ENCODE data around the gene WAC. TPM values are rescaled to one million over a fixed set of nuclear protein-coding genes. Genes with fewer than 3 reads are reported as not detected.

WAC gene
- total and polyA plus RNA-seq, 9 of the 15 experiments (the other 6 are each of a cell fraction or from before 2014, with no cell fraction given) = 24.8 to 123 (median 78.2) TPM

DNA sequence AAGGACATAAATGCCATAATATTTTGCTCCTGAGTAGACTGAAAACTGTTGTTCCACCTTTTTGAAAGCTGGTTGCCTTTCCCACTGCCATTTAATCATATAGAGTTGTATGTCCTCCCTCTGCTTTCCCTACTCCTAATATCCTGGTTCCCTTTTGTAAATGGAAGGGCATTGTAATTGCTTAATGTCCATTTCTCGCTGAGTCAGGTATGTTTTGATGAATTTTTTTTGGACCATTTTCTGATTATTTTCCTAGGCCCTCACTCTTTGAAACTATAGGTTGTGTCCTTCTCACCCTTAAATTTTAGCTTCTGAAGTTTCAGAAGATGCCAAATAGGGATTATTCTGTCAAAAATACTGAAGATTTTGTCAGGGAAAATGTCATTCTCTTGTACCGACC lies 45.5 kb downstream of the WAC start:
- ATAC-seq (no peak), FAIRE-seq (no peak), DNase-seq (ENCODE audit: extremely low read depth in 1 of 4, low spot score in 3 of 4) (no peak)
- Histone ChIP-seq H3K4me1 (replicated peaks in 1 of 2; ENCODE audit: control insufficient read depth in 2 of 2, insufficient read depth in 2 of 2, low read length in 2 of 2) (no peaks in the 10 kb centered on the region; a peak in 1 of 5 replicates), H3K27ac (ENCODE audit: extremely low read depth, low read depth, low read length) (no peak overlapping the region), H2AFZ (ENCODE audit: low read depth, low read length) (no peak overlapping the region), H4K20me1 (replicated peaks; ENCODE audit: control insufficient read depth, insufficient read depth, low read length) (peaks cover 26% of the 10 kb centered on the region), H3K27me3 (ENCODE audit: control insufficient read depth in 2 of 2, insufficient read depth in 2 of 2, low read length in 2 of 2) (no peaks in the 10 kb centered on the region), H3K4me2 (ENCODE audit: insufficient read depth, low read length) (no peak overlapping the region), H3K4me3 (no peak overlapping the region), H3K9me3 (replicated peaks; ENCODE audit: control insufficient read depth, insufficient read depth, low read depth, low read length) (no peaks in the 10 kb centered on the region), H3K9me1 (ENCODE audit: control insufficient read depth, insufficient read depth, low read length) (no peaks in the 10 kb centered on the region), H3K36me3 (ENCODE audit: control insufficient read depth, insufficient read depth, low read length) (peaks cover 86% of the 10 kb centered on the region), H3K9ac (ENCODE audit: insufficient read depth in 1 of 2, low read depth in 2 of 2, low read length in 2 of 2) (no peak overlapping the region), H3K79me2 (ENCODE audit: control insufficient read depth, insufficient read depth, low read length) (peaks cover 100% of the 10 kb centered on the region)
- ChIA-PET POLR2A (interaction anchor here (1.1 to 1.6 kb wide), 3 partner anchors 12 to 17 kb away, joined by 3 to 4 read pairs (median 3); no protein-coding TSS in a partner anchor), CTCF (ENCODE audit: low intra/inter-chr PET ratio) (no interaction called here)
- no TSS peak for BruUV-seq (replicated peaks)
- in situ Hi-C loops (cut with MboI) (no loop called here), intact Hi-C loops (cut with micrococcal nuclease) (no loop called here)
- WGBS (ENCODE audit: insufficient coverage, low coverage, missing lambda C conversion rate) = 88% methylated on average over 2 of the region's 2 CpGs
- TF ChIP-seq FOXM1 (IDR thresholded peaks at IDR 0.05; ENCODE audit: low read depth) (no peak), FOXM1 (CRISPR knock-in tag; IDR thresholded peaks at IDR 0.05; ENCODE audit: low read depth) (no peak), ZC3H8 (IDR thresholded peaks at IDR 0.05) (no peak), MAFG (tag; conservative IDR thresholded peaks at IDR 0.05) (peak; percentile 65), SMAD2 (IDR thresholded peaks at IDR 0.05; ENCODE audit: low read depth, low read length) (no peak), GTF2F1 (IDR thresholded peaks at IDR 0.05; ENCODE audit: low read depth, low read length) (no peak), MAFF (IDR thresholded peaks at IDR 0.05; ENCODE audit: low read length) (peak; percentile 34; the same call in 1 of the 2 replicates), ZNF282 (CRISPR knock-in tag; IDR thresholded peaks at IDR 0.05) (no peak), KAT2B (IDR thresholded peaks at IDR 0.05; ENCODE audit: low read depth, low read length) (no peak), ZNF316 (IDR thresholded peaks at IDR 0.05) (peak; percentile 90), FOXJ2 (tag; IDR thresholded peaks at IDR 0.05) (no peak), TAF9B (IDR thresholded peaks at IDR 0.05; ENCODE audit: partially characterized antibody) (no peak), CCAR2 (IDR thresholded peaks at IDR 0.05; ENCODE audit: low read depth, low read length) (no peak)
- TF ChIP-seq, protein P1, sequence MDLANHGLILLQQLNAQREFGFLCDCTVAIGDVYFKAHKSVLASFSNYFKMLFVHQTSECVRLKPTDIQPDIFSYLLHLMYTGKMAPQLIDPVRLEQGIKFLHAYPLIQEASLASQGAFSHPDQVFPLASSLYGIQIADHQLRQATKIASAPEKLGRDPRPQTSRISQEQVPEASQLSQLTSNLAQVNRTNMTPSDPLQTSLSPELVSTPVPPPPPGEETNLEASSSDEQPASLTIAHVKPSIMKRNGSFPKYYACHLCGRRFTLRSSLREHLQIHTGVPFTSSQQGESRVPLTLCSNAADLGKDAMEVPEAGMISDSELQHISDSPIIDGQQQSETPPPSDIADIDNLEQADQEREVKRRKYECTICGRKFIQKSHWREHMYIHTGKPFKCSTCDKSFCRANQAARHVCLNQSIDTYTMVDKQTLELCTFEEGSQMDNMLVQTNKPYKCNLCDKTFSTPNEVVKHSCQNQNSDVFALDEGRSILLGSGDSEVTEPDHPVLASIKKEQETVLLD (IDR thresholded peaks at IDR 0.05) = no peak
- TF ChIP-seq, protein P2, sequence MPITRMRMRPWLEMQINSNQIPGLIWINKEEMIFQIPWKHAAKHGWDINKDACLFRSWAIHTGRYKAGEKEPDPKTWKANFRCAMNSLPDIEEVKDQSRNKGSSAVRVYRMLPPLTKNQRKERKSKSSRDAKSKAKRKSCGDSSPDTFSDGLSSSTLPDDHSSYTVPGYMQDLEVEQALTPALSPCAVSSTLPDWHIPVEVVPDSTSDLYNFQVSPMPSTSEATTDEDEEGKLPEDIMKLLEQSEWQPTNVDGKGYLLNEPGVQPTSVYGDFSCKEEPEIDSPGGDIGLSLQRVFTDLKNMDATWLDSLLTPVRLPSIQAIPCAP (CRISPR knock-in tag; IDR thresholded peaks at IDR 0.05; ENCODE audit: borderline replicate concordance) = no peak

All from K562 (cell line).